Osteoblast (primary cell): ENCODE results near the gene ABCB8. TPM values are rescaled to one million over a fixed set of nuclear protein-coding genes. Genes with fewer than 3 reads are reported as not detected.
"Not testable (repeated sequence)": the region's sequence is repeated elsewhere in the genome, so short reads cannot be mapped to it uniquely, and the experiment has no call there.

Source experiments
- DNase-seq: peaks from one replicate; pipeline ENCODE4 v3.0.0; 2011; ENCODE audit warnings: low spot score, mixed read lengths; ENCODE audit not compliant: insufficient read length; ENCODE audit errors: missing footprints
- H2AFZ ChIP-seq: 2 replicates; pipeline ENCODE4 v1.6.0; 2011; ENCODE audit warnings: mild to moderate bottlenecking, low read length
- H3K27ac ChIP-seq: 2 replicates; pipeline ENCODE4 v1.5.1; 2011; ENCODE audit warnings: mild to moderate bottlenecking, low read depth, low read length, moderate library complexity
- H3K27me3 ChIP-seq: 2 replicates; pipeline ENCODE4 v1.6.0; 2012; ENCODE audit warnings: mild to moderate bottlenecking, control low read depth, inconsistent platforms, low read length, moderate library complexity; ENCODE audit not compliant: insufficient read depth
- H3K36me3 ChIP-seq: 2 replicates; pipeline ENCODE4 v1.5.1; 2011; ENCODE audit warnings: mild to moderate bottlenecking, low read length, control low read depth, moderate library complexity; ENCODE audit not compliant: insufficient read depth
- H3K4me1 ChIP-seq: 2 replicates; pipeline ENCODE4 v1.5.1; 2011; ENCODE audit warnings: mild to moderate bottlenecking, low read length, control low read depth, moderate library complexity; ENCODE audit not compliant: insufficient read depth
- H3K4me2 ChIP-seq: 2 replicates; pipeline ENCODE4 v1.6.0; 2011; ENCODE audit warnings: mild to moderate bottlenecking, low read length; ENCODE audit not compliant: insufficient read depth
- H3K4me3 ChIP-seq: fragments of 200-600 bp; sonication (generic); 3 replicates; pipeline ENCODE4 v1.5.1; 2012; ENCODE audit warnings: mild to moderate bottlenecking, low read length, inconsistent platforms; ENCODE audit not compliant: insufficient read depth
- H3K79me2 ChIP-seq: 2 replicates; pipeline ENCODE4 v1.6.0; 2012; ENCODE audit warnings: mild to moderate bottlenecking, low read length, control low read depth, inconsistent platforms; ENCODE audit not compliant: insufficient read depth
- H3K9me3 ChIP-seq: 2 replicates; pipeline ENCODE4 v1.5.1; 2011; ENCODE audit warnings: low read depth, low read length, control low read depth
- H4K20me1 ChIP-seq: 2 replicates; pipeline ENCODE4 v1.6.0; 2012; ENCODE audit warnings: mild to moderate bottlenecking, low read length, control low read depth; ENCODE audit not compliant: insufficient read depth
- total RNA-seq: library from RNA; depleted of rRNA; stranded (reverse); fragments of >200 nt; gene quantifications from 2 replicates; pipeline ENCODE4 v1.2.3, GENCODE V29; 2012
- TF ChIP-seq, protein P1 (sequence below): IDR thresholded peaks from 2 replicates; pipeline ENCODE4 v1.5.1; 2011; ENCODE audit warnings: mild to moderate bottlenecking, low read depth, low read length, moderate library complexity; ENCODE audit errors: extremely low read depth

Gene ABCB8
- total RNA-seq, 1 donor, result 32.6 TPM

- TF ChIP-seq, protein P1, sequence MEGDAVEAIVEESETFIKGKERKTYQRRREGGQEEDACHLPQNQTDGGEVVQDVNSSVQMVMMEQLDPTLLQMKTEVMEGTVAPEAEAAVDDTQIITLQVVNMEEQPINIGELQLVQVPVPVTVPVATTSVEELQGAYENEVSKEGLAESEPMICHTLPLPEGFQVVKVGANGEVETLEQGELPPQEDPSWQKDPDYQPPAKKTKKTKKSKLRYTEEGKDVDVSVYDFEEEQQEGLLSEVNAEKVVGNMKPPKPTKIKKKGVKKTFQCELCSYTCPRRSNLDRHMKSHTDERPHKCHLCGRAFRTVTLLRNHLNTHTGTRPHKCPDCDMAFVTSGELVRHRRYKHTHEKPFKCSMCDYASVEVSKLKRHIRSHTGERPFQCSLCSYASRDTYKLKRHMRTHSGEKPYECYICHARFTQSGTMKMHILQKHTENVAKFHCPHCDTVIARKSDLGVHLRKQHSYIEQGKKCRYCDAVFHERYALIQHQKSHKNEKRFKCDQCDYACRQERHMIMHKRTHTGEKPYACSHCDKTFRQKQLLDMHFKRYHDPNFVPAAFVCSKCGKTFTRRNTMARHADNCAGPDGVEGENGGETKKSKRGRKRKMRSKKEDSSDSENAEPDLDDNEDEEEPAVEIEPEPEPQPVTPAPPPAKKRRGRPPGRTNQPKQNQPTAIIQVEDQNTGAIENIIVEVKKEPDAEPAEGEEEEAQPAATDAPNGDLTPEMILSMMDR, result no peak
- Histone ChIP-seq H3K79me2 (no peaks in the 10 kb centered on the region), H3K4me1 (peaks cover 9% of the 10 kb centered on the region), H3K9me3 (no peaks in the 10 kb centered on the region), H3K36me3 (no peaks in the 10 kb centered on the region), H2AFZ (no peak overlapping the region), H3K27ac (no peak overlapping the region), H4K20me1 (no peaks in the 10 kb centered on the region), H3K4me3 (no peak overlapping the region), H3K4me2 (no peak overlapping the region), H3K27me3 (peaks cover 6% of the 10 kb centered on the region)
- DNase-seq, result peak; percentile 78
These were observed 18.3 kb upstream of the ABCB8 start for GRCh38 chr7:151010037-151010306.

GRCh38 chr7:151010307-151011096 is 17.7 kb upstream of the ABCB8 start:
- Histone ChIP-seq H2AFZ (no peak overlapping the region), H3K79me2 (no peaks in the 10 kb centered on the region), H3K4me3 (no peak overlapping the region), H3K4me2 (no peak overlapping the region), H3K27ac (no peak overlapping the region), H4K20me1 (no peaks in the 10 kb centered on the region), H3K27me3 (peaks cover 6% of the 10 kb centered on the region), H3K9me3 (no peaks in the 10 kb centered on the region), H3K4me1 (peaks cover 9% of the 10 kb centered on the region), H3K36me3 (no peaks in the 10 kb centered on the region)
- TF ChIP-seq, protein P1, result no peak
- DNase-seq, result peak; percentile 85

- TF ChIP-seq, protein P1, result no peak
These were observed 17.2 kb upstream of the ABCB8 start for GRCh38 chr7:151011097-151011409.

GRCh38 chr7:151011616-151012015 is 16.6 kb upstream of the ABCB8 start:
- H4K20me1 ChIP-seq, H3K4me2 ChIP-seq, H3K9me3 ChIP-seq, H3K36me3 ChIP-seq, H3K79me2 ChIP-seq, H3K4me3 ChIP-seq, H3K27ac ChIP-seq, H3K4me1 ChIP-seq, H2AFZ ChIP-seq, DNase-seq, H3K27me3 ChIP-seq: not testable (repeated sequence)

More at GRCh38 chr7:151011097-151011409, 17.2 kb upstream of the ABCB8 start:
- no peak overlapping the region for H3K4me3 ChIP-seq
- no peaks in the 10 kb centered on the region for H3K9me3 ChIP-seq
- H3K79me2 ChIP-seq, result no peaks in the 10 kb centered on the region
- no peak overlapping the region for H2AFZ ChIP-seq
- no peak overlapping the region for H3K4me2 ChIP-seq
- no peak overlapping the region for H3K27ac ChIP-seq
- no peaks in the 10 kb centered on the region for H4K20me1 ChIP-seq
- peak; percentile 86 for DNase-seq
- H3K4me1 ChIP-seq, result peaks cover 9% of the 10 kb centered on the region
- H3K27me3 ChIP-seq, result peaks cover 6% of the 10 kb centered on the region
- H3K36me3 ChIP-seq, result no peaks in the 10 kb centered on the region
